ENCODE results near the gene KRT4. TPM values are rescaled to one million over a fixed set of nuclear protein-coding genes. Genes with fewer than 3 reads are reported as not detected.

KRT4 gene
- total and polyA plus RNA-seq, 2 donors (not counting 3 experiments of a cell fraction or from before 2014, with no cell fraction given), result not detected

DNA sequence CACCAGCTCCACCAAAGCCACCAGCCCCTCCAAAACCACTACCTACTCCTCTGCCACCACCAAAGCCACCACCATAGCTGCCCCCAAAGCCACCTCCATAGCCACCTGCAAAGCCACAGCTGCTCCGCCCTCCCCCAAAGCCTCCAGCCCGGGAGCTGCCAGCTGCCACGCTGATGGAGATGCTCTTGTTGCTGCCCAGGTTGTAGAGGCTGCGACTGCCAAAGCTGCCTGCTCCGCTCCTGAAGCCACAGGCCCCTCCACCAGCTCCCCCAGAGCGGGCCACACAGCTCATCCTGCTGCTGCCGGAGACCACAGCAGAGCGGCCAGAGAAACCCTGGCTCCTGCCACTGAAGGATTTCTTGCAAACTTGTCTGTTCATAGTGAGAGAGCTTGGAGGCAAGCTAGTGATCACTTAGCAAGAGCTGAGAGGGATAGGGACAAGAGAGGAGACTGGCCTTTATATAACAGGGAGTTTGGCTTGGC is 37.0 kb downstream of the KRT4 start, which contains the start of gene KRT76:
Gene KRT76 (minus strand): TSS at position 433 of the 483 bp plus-strand sequence. CDS start 54 bp downstream, at position 379.
- no TSS peak for BruUV-seq (replicated peaks)
- peaks cover 8 to 10% of the 10 kb centered on the region in 2 experiments for H3K27me3 ChIP-seq (ENCODE audit: control insufficient read depth in 2 of 2, insufficient read depth in 2 of 2, low read length in 2 of 2)
- intact Hi-C loops (cut with micrococcal nuclease), result no loop called here

More for the DNA sequence above, 37.0 kb downstream of the KRT4 start, which contains the start of gene KRT76:
- no peaks in the 10 kb centered on the region for H4K20me1 ChIP-seq (replicated peaks; ENCODE audit: control insufficient read depth, extremely low read depth, insufficient read depth, low read length)
- H3K79me2 ChIP-seq (ENCODE audit: control insufficient read depth, insufficient read depth, low read length), result no peaks in the 10 kb centered on the region
- H3K9me3 ChIP-seq (replicated peaks; ENCODE audit: control insufficient read depth, insufficient read depth, low read length), result no peaks in the 10 kb centered on the region
- ChIA-PET CTCF (interaction anchor here (1.3 kb wide), 1 partner anchor 10 kb away, joined by 3 read pairs; no protein-coding TSS in a partner anchor), POLR2A (no interaction called here)
- H3K9ac ChIP-seq (replicated peaks; ENCODE audit: extremely low read depth, insufficient read depth, low read length), result no peak within 1 kb of the TSS
- TF ChIP-seq, protein P1, sequence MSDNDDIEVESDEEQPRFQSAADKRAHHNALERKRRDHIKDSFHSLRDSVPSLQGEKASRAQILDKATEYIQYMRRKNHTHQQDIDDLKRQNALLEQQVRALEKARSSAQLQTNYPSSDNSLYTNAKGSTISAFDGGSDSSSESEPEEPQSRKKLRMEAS (IDR thresholded peaks at IDR 0.05; ENCODE audit: insufficient read depth, insufficient read length), result no peak
- TF ChIP-seq, protein P2, sequence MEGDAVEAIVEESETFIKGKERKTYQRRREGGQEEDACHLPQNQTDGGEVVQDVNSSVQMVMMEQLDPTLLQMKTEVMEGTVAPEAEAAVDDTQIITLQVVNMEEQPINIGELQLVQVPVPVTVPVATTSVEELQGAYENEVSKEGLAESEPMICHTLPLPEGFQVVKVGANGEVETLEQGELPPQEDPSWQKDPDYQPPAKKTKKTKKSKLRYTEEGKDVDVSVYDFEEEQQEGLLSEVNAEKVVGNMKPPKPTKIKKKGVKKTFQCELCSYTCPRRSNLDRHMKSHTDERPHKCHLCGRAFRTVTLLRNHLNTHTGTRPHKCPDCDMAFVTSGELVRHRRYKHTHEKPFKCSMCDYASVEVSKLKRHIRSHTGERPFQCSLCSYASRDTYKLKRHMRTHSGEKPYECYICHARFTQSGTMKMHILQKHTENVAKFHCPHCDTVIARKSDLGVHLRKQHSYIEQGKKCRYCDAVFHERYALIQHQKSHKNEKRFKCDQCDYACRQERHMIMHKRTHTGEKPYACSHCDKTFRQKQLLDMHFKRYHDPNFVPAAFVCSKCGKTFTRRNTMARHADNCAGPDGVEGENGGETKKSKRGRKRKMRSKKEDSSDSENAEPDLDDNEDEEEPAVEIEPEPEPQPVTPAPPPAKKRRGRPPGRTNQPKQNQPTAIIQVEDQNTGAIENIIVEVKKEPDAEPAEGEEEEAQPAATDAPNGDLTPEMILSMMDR (IDR thresholded peaks at IDR 0.05; ENCODE audit: extremely low read depth in 1 of 2, insufficient read depth in 1 of 2, low read depth in 1 of 2, low read length in 2 of 2), result no peak
- no peak for TF ChIP-seq GATA2 (IDR thresholded peaks at IDR 0.05; ENCODE audit: insufficient read depth, insufficient read length, low read depth, low read length)
- no peak for TF ChIP-seq MYC (IDR thresholded peaks at IDR 0.05; ENCODE audit: low read depth, low read length)
- TF ChIP-seq FOS (IDR thresholded peaks at IDR 0.05; ENCODE audit: borderline replicate concordance, insufficient read depth, low read length), result no peak
- TF ChIP-seq EZH2 (IDR thresholded peaks at IDR 0.05; ENCODE audit: borderline replicate concordance, low read depth, low read length, severe bottlenecking), result no peak
- TF ChIP-seq POLR2A (IDR thresholded peaks at IDR 0.05; ENCODE audit: low read depth, low read length), result no peak
- TF ChIP-seq POLR2AphosphoS5 (IDR thresholded peaks at IDR 0.05; ENCODE audit: insufficient read depth, low read depth, low read length), result no peak
- no peak for TF ChIP-seq JUN (IDR thresholded peaks at IDR 0.05; ENCODE audit: borderline replicate concordance, insufficient read depth, insufficient read length, low read depth)
- DNase-seq (ENCODE audit: low read depth, low spot score), result no peak
- dilution Hi-C loops (cut with MboI; ENCODE audit: extremely low pct_ligation_motif_present, low sequenced_read_pairs), result no loop called here
- H3K36me3 ChIP-seq (ENCODE audit: control insufficient read depth in 2 of 2, extremely low read depth in 1 of 2, insufficient read depth in 2 of 2, low read length in 2 of 2), result no peaks in the 10 kb centered on the region
- no peak within 1 kb of the TSS for H3K4me3 ChIP-seq (replicated peaks in 1 of 3; ENCODE audit: insufficient read depth in 1 of 3, low read depth in 1 of 3, low read length in 3 of 3)
- H3K9me1 ChIP-seq (replicated peaks; ENCODE audit: control insufficient read depth, extremely low read depth, insufficient read depth, low read length), result no peaks in the 10 kb centered on the region
- no peaks in the 10 kb centered on the region for H3K4me1 ChIP-seq (ENCODE audit: control insufficient read depth, extremely low read depth, insufficient read depth, low read length)
- H3K4me2 ChIP-seq (ENCODE audit: insufficient read depth, low read length), result no peak within 1 kb of the TSS
- H2AFZ ChIP-seq (ENCODE audit: low read depth, low read length), result no peak within 1 kb of the TSS
- H3K27ac ChIP-seq (ENCODE audit: insufficient read depth, low read depth, low read length), result no peak within 1 kb of the TSS
- FAIRE-seq, result no peak
